Vagina (tissue), 2 donors: ENCODE results near the gene ATP8B3.

Source experiments
- POLR2AphosphoS5 ChIP-seq, 2 donors: sonication (generic); formaldehyde crosslinking; IDR thresholded peaks; one replicate each; pipeline ENCODE4 v1.9.0; 2017; ENCODE audit warnings: antibody characterized with exemption in 2 of 2, mild to moderate bottlenecking in 2 of 2, low read depth in 1 of 2; ENCODE audit not compliant: insufficient read depth in 1 of 2
- TF ChIP-seq, protein P1 (sequence below), 3 experiments: fragments of 450-650 bp in 2 of 3; fragments of 200-600 bp in 1 of 3; sonication (generic) in 1 of 3; IDR thresholded peaks; one replicate each; pipeline ENCODE4 v1.5.1; 2017 to 2019; ENCODE audit warnings: antibody characterized with exemption in 3 of 3, mild to moderate bottlenecking in 2 of 3, moderate library complexity in 2 of 3

DNA sequence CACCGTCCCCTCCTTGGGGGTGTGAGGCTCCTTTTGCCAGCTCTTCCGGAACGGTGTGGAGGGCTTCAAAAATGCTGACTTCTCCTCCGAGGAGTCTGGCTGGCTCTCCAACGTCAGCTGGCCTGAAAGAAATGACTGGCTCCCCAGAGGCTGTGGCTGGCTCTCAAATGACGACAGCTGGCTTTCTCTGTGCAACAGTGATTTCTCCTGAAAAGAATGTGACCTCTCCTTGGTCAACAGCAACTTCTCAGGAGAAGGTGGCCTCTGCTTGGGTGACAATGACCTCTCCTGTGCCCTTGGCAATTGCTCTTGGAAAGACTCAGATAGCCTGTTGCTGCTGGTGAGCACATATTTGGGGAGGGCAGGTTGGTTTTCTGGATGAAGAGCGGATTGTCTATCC is 29.6 kb downstream of the ATP8B3 start:
- TF ChIP-seq, protein P1, sequence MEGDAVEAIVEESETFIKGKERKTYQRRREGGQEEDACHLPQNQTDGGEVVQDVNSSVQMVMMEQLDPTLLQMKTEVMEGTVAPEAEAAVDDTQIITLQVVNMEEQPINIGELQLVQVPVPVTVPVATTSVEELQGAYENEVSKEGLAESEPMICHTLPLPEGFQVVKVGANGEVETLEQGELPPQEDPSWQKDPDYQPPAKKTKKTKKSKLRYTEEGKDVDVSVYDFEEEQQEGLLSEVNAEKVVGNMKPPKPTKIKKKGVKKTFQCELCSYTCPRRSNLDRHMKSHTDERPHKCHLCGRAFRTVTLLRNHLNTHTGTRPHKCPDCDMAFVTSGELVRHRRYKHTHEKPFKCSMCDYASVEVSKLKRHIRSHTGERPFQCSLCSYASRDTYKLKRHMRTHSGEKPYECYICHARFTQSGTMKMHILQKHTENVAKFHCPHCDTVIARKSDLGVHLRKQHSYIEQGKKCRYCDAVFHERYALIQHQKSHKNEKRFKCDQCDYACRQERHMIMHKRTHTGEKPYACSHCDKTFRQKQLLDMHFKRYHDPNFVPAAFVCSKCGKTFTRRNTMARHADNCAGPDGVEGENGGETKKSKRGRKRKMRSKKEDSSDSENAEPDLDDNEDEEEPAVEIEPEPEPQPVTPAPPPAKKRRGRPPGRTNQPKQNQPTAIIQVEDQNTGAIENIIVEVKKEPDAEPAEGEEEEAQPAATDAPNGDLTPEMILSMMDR (IDR thresholded peaks at IDR 0.05) = no peak
- TF ChIP-seq POLR2AphosphoS5 (IDR thresholded peaks at IDR 0.05; ENCODE audit: insufficient read depth in 1 of 2, low read depth in 1 of 2) = no peak
